ENCODE results near the gene GPC6. TPM values are rescaled to one million over a fixed set of nuclear protein-coding genes. Genes with fewer than 3 reads are reported as not detected.

GPC6 gene
- total RNA-seq, 1 donor from 2014 or later = 15.6 TPM

DNA sequence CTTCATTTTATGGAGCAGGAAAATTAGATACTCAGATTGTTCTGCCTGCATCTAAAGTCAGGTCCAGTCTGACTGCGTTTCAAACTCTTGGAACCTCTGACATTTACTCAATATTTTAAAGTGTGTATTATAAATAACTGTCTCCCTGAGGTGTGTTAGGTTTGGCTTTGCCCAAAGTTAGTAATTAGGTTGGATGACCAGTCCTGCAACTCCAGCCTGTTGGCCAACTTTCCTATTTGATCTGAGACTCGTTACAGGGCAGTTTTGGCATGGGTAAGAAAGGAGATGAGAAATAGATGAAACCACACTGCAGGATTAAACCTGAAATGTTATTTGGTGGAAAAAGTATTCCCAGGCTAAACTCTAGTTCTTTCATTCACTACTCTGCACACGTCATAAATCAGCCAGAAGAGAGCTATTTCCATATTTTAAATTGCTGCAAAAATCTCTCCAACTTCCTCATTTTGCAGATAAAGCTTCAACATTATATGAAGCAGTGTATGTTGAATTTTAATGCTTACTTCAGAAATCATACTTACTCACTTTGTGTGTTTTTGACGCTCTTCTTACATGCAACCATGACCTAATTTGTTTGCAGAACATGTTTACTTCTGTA lies 895.8 kb downstream of the GPC6 start:
- DNase-seq (ENCODE audit: low spot score) = peak; percentile 70
- peak; percentile 61 for ATAC-seq

DNA sequence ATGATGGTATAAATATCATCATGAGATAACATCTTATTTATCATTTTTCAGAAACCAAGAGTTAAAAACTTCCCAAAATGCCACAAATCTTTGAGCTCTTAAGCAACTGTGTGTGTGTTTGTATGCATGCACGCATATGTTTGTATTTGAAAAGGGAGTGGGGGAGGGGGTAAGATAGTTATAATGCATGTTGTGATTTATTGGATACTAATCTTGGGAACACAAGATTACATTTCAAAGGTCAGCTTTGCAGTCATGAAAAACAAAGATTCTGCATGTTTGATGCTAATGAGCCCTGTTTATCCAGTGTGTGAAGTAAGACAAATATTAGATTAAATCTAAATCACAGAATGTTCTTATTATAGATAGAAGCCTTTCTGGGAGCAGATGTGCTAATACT lies 897.0 kb downstream of the GPC6 start:
- no peak for ATAC-seq
- DNase-seq (ENCODE audit: low spot score) = no peak

DNA sequence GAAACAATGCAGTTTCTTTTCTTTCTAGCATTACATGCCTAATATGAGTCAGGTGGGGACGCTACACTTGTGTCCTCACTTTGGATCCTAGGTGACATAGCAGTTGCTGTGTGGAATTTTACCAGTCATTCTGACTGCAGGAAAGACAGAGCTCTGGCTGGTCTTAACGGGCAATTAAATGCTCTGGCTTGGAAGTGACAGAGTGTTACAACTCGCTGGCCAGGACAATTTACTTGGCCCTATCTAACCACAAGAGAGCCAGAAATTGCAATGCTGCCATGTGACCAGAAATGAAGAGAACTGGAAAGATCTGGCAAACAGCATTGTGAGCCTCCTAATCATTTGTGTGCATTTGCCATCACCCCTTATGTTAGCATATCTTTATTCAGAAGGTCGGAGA lies 901.8 kb downstream of the GPC6 start:
- ATAC-seq (peak; percentile 95), DNase-seq (ENCODE audit: low spot score) (peak; percentile 79)

DNA sequence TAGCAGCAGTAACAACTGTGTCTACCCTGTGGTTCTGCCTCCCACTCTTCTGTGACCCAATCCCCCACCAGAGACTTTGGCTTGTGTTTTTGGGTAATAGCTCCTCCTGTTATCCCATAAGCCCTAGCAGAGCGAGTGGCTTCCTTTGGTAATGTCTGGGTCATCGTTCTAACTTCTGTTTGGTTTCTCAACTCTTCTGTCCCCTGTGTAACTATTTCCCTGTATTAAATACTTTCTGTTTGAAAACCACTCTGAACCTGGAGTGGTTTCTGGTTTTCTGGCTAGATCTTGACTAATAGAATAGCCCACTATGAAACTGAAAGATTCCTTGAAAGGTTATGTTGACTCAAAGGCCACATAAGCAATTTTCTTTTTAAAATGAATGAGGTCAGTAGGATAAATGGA lies 902.9 kb downstream of the GPC6 start:
- DNase-seq (ENCODE audit: low spot score) (no peak), ATAC-seq (no peak)

DNA sequence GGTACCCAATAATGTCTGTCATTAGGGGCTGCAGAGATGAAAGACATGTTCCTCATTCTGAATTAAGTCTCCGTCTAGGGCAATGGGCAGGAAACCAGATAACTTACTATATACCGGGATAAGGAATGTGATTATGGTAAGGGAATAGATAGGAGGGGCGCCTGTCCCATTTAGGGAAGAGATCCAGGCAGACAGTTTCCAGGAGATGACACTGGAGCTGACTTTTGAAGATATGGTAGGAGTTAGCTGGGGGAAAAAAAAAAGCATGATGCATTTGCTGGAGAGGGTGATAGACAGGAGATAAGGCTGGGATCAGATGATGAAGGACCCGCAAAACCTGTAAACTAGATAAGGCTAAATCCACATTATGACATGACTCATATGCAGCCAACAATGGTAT lies 912.2 kb downstream of the GPC6 start:
- ATAC-seq (no peak), DNase-seq (ENCODE audit: low spot score) (no peak)

DNA sequence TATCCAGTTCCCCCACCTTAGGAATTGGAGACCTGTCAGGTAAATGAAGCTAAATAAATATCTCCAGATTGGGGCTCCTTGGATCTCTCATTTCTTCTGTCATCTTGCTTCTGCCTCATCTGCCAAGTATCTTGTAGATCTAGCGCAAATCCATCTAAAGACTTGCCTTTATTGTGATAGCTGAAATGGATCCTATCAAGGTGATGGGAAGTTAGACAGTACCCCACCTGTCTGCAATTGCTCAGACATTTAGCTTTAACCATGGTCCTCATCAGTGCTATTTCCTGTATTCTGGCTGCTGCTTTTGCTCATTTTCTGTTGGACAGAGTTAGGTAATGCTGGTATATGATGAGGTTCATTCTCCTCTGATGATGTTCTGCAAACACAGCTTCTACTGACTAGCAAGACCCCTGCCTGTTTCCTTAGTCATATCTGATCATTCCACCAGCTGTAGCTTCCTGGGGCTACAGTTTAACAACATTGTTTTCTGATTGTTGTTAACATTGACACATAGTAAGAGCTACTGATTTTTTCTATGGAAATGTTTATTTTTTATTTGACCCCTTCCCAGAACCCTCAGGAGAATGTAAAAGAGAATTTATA lies 912.9 kb downstream of the GPC6 start:
- ATAC-seq (no peak), DNase-seq (ENCODE audit: low spot score) (no peak)

GRCh38 chr13:94140027-94140426 lies 913.4 kb downstream of the GPC6 start:
- no peak for DNase-seq (ENCODE audit: low spot score)
- ATAC-seq = no peak

DNA sequence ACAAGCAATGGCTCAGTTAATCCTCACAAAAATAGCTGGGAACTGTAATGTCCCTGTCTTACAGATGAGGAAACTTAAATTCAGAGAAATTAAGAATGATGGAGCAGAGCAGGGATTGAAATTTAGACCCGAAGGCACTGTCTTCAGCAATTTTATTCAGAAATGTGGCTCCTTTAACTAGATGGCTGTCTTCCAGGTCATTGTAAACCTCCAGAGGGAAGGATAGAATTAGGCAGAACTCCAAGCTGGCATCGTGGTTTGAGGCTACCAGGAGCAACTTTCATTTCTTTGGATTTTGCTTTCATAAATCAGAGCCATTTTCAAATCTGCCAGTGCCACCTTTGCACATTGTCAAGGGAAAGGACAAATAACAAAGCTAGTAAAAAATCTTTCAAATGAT lies 913.9 kb downstream of the GPC6 start:
- no peak for ATAC-seq
- DNase-seq (ENCODE audit: low spot score) = no peak

- no peak for ATAC-seq
These were observed 917.2 kb downstream of the GPC6 start for GRCh38 chr13:94143624-94144350.

GRCh38 chr13:94145966-94146365 lies 919.4 kb downstream of the GPC6 start:
- no peak for DNase-seq (ENCODE audit: low spot score)

More at GRCh38 chr13:94143624-94144350, 917.2 kb downstream of the GPC6 start:
- no peak for DNase-seq (ENCODE audit: low spot score)

GRCh38 chr13:94153586-94153985 lies 927.0 kb downstream of the GPC6 start:
- no peak for DNase-seq (ENCODE audit: low spot score)
- ATAC-seq = no peak

More at GRCh38 chr13:94145966-94146365, 919.4 kb downstream of the GPC6 start:
- no peak for ATAC-seq

DNA sequence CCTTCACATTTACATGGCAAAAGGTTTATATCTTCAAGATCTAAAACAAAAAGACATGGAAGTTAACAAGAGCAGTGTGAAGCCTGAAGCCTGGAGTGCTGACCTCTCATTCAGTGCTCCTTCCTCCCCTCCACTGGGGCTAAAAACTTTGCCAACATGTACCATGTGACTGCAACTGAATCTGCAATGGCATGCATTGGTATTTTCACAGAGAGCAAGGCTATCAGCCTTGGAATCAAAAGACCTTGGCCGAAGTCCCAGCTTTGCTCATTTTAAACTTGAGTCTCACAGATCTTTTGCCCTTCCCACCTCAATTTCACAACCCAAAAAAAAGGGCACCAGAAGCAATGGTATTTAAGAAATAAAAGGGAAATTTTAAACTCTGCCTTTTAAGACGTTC lies 927.8 kb downstream of the GPC6 start:
- ATAC-seq = peak; percentile 87
- DNase-seq (ENCODE audit: low spot score) = peak; percentile 92

- DNase-seq (ENCODE audit: low spot score) (peak; percentile 78), ATAC-seq (peak; percentile 72)
These were observed 931.2 kb downstream of the GPC6 start for GRCh38 chr13:94157705-94158218.

DNA sequence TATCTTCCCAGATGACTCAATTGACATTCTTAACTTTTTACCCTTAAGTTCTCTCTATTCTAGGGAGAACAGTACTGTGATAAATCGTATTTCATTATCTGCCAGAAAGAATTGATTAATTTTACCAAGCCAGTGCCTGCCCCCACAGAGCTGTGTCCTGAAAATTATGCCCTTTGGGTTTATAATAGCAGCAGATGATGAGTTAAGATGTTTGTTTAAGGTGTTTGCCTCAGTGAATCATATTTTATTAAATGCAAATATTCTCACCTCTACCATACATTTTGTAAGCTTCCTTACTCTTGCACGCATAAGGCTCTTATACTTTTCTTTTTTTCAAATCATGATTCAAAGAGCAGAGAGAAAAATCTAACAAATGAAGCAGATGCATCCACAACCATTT lies 934.3 kb downstream of the GPC6 start:
- ATAC-seq (no peak), DNase-seq (ENCODE audit: low spot score) (no peak)

DNA sequence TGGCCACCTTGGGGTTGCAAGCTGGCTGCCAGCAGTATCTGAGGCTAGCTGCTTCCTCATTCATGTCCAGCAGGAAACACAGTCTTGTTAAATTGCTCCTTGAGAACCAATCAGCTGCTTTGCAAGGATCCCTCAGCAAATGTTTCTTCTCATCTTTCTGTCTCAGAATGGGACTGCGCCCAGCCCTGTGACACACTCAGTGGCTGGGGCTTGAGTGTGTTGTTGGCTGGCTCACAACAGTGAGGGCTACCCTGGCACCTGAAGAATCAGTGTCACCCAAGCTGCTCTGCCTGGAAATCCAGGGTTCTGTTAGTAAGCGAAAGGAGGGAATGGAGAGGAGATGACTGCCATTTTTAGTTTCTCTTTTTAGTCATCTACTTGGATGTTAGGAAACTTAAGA lies 935.7 kb downstream of the GPC6 start:
- DNase-seq (ENCODE audit: low spot score) = no peak

DNA sequence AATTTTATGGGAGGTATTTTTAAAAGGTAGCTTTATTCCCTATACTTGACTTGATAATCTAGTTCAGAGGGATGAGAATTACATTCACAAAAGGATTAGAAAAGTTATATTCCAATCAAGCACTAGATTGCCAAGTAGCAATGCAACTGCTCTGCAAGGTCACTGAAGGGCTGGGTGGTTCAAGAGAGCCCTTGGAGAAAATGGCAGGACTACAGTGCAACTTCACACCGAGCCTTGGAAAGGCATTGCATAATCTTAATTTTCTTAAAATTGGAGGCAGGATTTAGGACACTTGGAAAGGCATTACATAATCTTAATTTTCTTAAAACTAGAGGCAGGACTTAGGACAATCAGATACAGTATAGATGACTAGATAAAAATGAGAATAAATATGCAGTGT lies 936.9 kb downstream of the GPC6 start:
- DNase-seq (ENCODE audit: low spot score) (no peak), ATAC-seq (no peak)

More for the DNA sequence above, 935.7 kb downstream of the GPC6 start:
- ATAC-seq = no peak

DNA sequence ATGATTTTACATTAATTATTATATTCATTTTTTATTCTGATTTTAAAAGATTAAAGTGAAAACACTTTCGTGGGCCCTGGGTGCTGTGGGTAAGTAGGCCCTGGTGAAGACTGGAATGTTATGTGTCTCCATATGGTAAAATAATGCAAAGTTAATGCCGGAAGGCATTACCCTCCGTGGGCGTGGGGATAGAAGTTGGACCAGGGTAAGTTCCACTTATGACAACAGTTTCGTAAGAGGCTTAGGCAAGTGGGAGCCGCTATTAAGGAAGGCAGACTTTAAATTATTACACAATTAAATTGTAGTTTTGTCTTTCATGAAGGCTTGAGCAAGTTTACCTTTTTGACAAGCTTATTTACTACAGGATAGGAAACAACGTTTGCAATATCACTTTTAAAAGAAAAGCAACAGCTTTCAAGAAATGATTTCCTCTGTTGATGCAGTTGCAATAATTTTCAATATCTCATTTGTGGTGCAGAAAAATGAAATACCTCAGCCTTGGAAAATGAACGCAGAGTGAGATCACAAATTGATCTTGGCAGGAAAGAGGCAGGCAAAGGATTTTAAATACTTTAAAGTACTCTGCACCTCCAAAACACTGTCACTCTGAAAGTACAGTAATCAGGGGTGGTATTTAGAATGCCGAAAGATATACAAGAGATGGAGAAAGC lies 942.3 kb downstream of the GPC6 start:
- peak; percentile 51 for ATAC-seq

GRCh38 chr13:94169454-94170144 lies 943.0 kb downstream of the GPC6 start:
- peak; percentile 63 for ATAC-seq

More for the DNA sequence above, 942.3 kb downstream of the GPC6 start:
- peak; percentile 57 for DNase-seq (ENCODE audit: low spot score)

DNA sequence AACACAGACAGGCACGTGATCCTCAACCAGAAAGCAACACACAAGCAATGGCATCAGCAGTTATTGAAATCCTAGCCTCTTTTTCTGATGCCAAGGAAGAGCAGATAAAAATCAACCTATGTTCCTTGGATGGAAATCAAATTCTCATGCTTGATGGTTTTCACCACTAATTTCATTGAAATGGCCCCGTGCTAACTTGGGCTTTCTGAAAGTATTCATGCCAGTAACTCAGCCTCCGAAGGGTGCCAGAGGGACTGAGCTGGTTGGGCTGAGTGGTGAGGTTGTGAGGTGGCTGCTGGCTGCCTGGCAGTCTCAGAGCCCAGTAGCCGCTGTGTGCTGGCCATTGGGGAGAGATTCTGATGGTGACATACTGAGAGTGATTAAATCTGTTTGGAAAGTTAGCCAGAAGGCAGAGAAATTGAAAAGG lies 943.6 kb downstream of the GPC6 start:
- DNase-seq (ENCODE audit: low spot score) (peak; percentile 73), ATAC-seq (peak; percentile 87)

More at GRCh38 chr13:94169454-94170144, 943.0 kb downstream of the GPC6 start:
- no peak for DNase-seq (ENCODE audit: low spot score)

GRCh38 chr13:94172416-94172815 lies 945.8 kb downstream of the GPC6 start:
- no peak for ATAC-seq

More at GRCh38 chr13:94172416-94172815, 945.8 kb downstream of the GPC6 start:
- DNase-seq (ENCODE audit: low spot score) = no peak
